Spleen (tissue), 11 donors: Measurements from ENCODE around the gene NCBP3. TPM values are rescaled to one million over a fixed set of nuclear protein-coding genes. Genes with fewer than 3 reads are reported as not detected.
A peak's percentile ranks its signal among the peaks of the same experiment; 100 is the strongest.
"Not testable (repeated sequence)": the region's sequence is repeated elsewhere in the genome, so short reads cannot be mapped to it uniquely, and the experiment has no call there.

Source experiments
- DNase-seq: peaks from one replicate; pipeline ENCODE4 v3.0.0-alpha.2; 2020
- H3K27ac ChIP-seq, 8 donors: fragments of 200-600 bp; sonication (generic) in 7 of 8; 1 replicate in 4 of 8; 2 replicates in 4 of 8; pipeline versions ENCODE4 v1.5.0 to v1.8.0; 2016 to 2021; ENCODE audit warnings: inconsistent platforms in 4 of 8, mild to moderate bottlenecking in 4 of 8, moderate library complexity in 1 of 8
- H3K27me3 ChIP-seq, 7 donors: fragments of 200-600 bp; sonication (generic) in 6 of 7; replicated peaks in 1 of 7; 1 replicate in 4 of 7; 2 replicates in 3 of 7; pipeline versions ENCODE4 v1.5.0 to v1.8.0; 2016 to 2021; ENCODE audit warnings: inconsistent platforms in 3 of 7, mild to moderate bottlenecking in 1 of 7
- H3K36me3 ChIP-seq, 6 donors: fragments of 200-600 bp; sonication (generic) in 5 of 6; 1 replicate in 4 of 6; 2 replicates in 2 of 6; pipeline versions ENCODE4 v1.5.0 to v1.8.0; 2016 to 2021; ENCODE audit warnings: inconsistent platforms in 2 of 6
- H3K4me1 ChIP-seq, 6 donors: fragments of 200-600 bp; sonication (generic) in 5 of 6; 1 replicate in 3 of 6; 2 replicates in 3 of 6; pipeline versions ENCODE4 v1.5.0 to v1.8.0; 2016 to 2021; ENCODE audit warnings: inconsistent platforms in 3 of 6
- H3K4me3 ChIP-seq, 8 donors: fragments of 200-600 bp; sonication (generic) in 7 of 8; 1 replicate in 4 of 8; 2 replicates in 4 of 8; pipeline versions ENCODE4 v1.5.0 to v1.8.0; 2016 to 2021; ENCODE audit warnings: inconsistent platforms in 4 of 8, mild to moderate bottlenecking in 4 of 8, moderate library complexity in 2 of 8
- H3K9me3 ChIP-seq, 8 donors: fragments of 200-600 bp; sonication (generic) in 7 of 8; 1 replicate in 4 of 8; 2 replicates in 4 of 8; pipeline versions ENCODE4 v1.5.0 to v1.8.0; 2016 to 2021; ENCODE audit warnings: inconsistent platforms in 4 of 8
- POLR2A ChIP-seq, 3 donors: fragments of 450-650 bp; IDR thresholded peaks; one replicate each; pipeline ENCODE4 v1.5.1; 2017; ENCODE audit warnings: antibody characterized with exemption in 3 of 3, mild to moderate bottlenecking in 1 of 3
- POLR2AphosphoS5 ChIP-seq, 3 donors: sonication (generic); formaldehyde crosslinking; IDR thresholded peaks; one replicate each; pipeline ENCODE4 v1.5.1; 2017; ENCODE audit warnings: antibody characterized with exemption in 3 of 3
- WGBS, 5 donors: extraction: QIAGEN DNeasy Blood & Tissue Kit in 3 of 5; methylation state at CpG; one replicate each; pipeline versions ENCODE4 v1.1.5 to v1.1.7; 2013 to 2018; 5-methylcytosine and 5-hydroxymethylcytosine counted together
- intact Hi-C: fragments of 100-400 bp; cut with DNase I; formaldehyde crosslinking; loops from one replicate; pipeline ENCODE4 v1.15.0; 2023; ENCODE audit warnings: low total_unique reads
- polyA plus RNA-seq, 3 donors: library from polyadenylated mRNA; stranded (reverse); fragments of 200-250 nt; gene quantifications; one replicate each; pipeline ENCODE4 v1.2.1, GENCODE V29; 2013
- total RNA-seq, 7 donors: library from RNA; depleted of rRNA in 3 of 7; stranded (reverse); fragments of >200 nt in 3 of 7; fragmentation: NEBNext Ultra II Directional in 4 of 7; extraction: Animal tissue kit (Norgen Biotek cat#: 25700) in 4 of 7; gene quantifications; one replicate each; pipeline versions ENCODE4 v1.1.0 to v1.2.1, GENCODE V29; 2016 to 2021
- TF ChIP-seq, protein P1 (sequence below), 11 experiments: fragments of 200-600 bp in 7 of 11; fragments of 450-650 bp in 4 of 11; sonication (generic) in 4 of 11; IDR thresholded peaks in 8 of 11; conservative IDR thresholded peaks in 3 of 11; 1 replicate in 7 of 11; 2 replicates in 4 of 11; pipeline versions ENCODE4 v1.4.0 to v1.8.0; 2016 to 2021; ENCODE audit warnings: antibody characterized with exemption in 11 of 11, inconsistent platforms in 4 of 11, mild to moderate bottlenecking in 1 of 11
- donor health status: healthy with polysubstance abuse.
- donor health status: DM: no; HTN: no; CAD: no; lungs with moderate emphysema.
- donor health status: DM: no; HTN: no; CAD: no.
- donor health status: Bipolar disorder and iron deficiency.
- donor health status: healthy.
- donor health status: DM: no; HTN: no; CAD: no.
- donor health status: DM: yes; HTN: yes; CAD: no.

The NCBP3 gene
- total and polyA plus RNA-seq, 10 donors, result 13.0 to 43.9 (median 32.6) TPM

GRCh38 chr17:3794557-3795389 lies 51.3 kb downstream of the NCBP3 start:
- Histone ChIP-seq H3K9me3 (no peaks in the 10 kb centered on the region), H3K27ac (peak overlapping the region in 4 of 8 donors; percentile 28 to 71 (median 44)), H3K4me1 (peaks cover 4 to 57% (median 20%) of the 10 kb centered on the region in 6 donors), H3K36me3 (no peaks in the 10 kb centered on the region), H3K4me3 (no peak overlapping the region), H3K27me3 (no peaks in the 10 kb centered on the region)
- 77 to 82% (median 78%) methylated on average over 25 to 26 of the region's 26 CpGs for WGBS, 5 donors
- intact Hi-C loops, result no loop called here
- TF ChIP-seq, protein P1, sequence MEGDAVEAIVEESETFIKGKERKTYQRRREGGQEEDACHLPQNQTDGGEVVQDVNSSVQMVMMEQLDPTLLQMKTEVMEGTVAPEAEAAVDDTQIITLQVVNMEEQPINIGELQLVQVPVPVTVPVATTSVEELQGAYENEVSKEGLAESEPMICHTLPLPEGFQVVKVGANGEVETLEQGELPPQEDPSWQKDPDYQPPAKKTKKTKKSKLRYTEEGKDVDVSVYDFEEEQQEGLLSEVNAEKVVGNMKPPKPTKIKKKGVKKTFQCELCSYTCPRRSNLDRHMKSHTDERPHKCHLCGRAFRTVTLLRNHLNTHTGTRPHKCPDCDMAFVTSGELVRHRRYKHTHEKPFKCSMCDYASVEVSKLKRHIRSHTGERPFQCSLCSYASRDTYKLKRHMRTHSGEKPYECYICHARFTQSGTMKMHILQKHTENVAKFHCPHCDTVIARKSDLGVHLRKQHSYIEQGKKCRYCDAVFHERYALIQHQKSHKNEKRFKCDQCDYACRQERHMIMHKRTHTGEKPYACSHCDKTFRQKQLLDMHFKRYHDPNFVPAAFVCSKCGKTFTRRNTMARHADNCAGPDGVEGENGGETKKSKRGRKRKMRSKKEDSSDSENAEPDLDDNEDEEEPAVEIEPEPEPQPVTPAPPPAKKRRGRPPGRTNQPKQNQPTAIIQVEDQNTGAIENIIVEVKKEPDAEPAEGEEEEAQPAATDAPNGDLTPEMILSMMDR (IDR thresholded peaks at IDR 0.05 in 8 of 11, conservative IDR thresholded peaks at IDR 0.05 in 3 of 11), result no peak
- TF ChIP-seq POLR2AphosphoS5 (IDR thresholded peaks at IDR 0.05), result no peak
- TF ChIP-seq POLR2A (IDR thresholded peaks at IDR 0.05), result no peak
- DNase-seq, result no peak

- H3K4me1 ChIP-seq, result peaks cover 4 to 57% (median 15%) of the 10 kb centered on the region in 6 donors
- H3K4me3 ChIP-seq, H3K27me3 ChIP-seq, DNase-seq, intact Hi-C loops, H3K36me3 ChIP-seq, H3K9me3 ChIP-seq, H3K27ac ChIP-seq: not testable (repeated sequence)
- WGBS, 5 donors, result 89 to 95% (median 92%) methylated on average over 9 of the region's 9 CpGs
Measured at GRCh38 chr17:3794152-3794551, 51.9 kb downstream of the NCBP3 start.

GRCh38 chr17:3793258-3793657 lies 52.8 kb downstream of the NCBP3 start:
- H3K4me1 ChIP-seq, result peaks cover under 1 to 54% (median 9%) of the 10 kb centered on the region in 6 donors
- H3K27me3 ChIP-seq, H3K27ac ChIP-seq, H3K9me3 ChIP-seq, DNase-seq, intact Hi-C loops, H3K4me3 ChIP-seq, H3K36me3 ChIP-seq: not testable (repeated sequence)
- WGBS, 5 donors, result 86 to 95% (median 90%) methylated on average over 7 of the region's 7 CpGs

- no peak for DNase-seq
- Histone ChIP-seq H3K27me3 (no peaks in the 10 kb centered on the region), H3K4me1 (peaks cover 0 to 57% (median 13%) of the 10 kb centered on the region in 6 donors), H3K4me3 (no peak overlapping the region), H3K36me3 (no peaks in the 10 kb centered on the region), H3K27ac (no peak overlapping the region), H3K9me3 (no peaks in the 10 kb centered on the region)
- intact Hi-C loops, result no loop called here
- TF ChIP-seq POLR2AphosphoS5 (IDR thresholded peaks at IDR 0.05), result no peak
- no peak for TF ChIP-seq POLR2A (IDR thresholded peaks at IDR 0.05)
- TF ChIP-seq, protein P1 (IDR thresholded peaks at IDR 0.05 in 8 of 11, conservative IDR thresholded peaks at IDR 0.05 in 3 of 11), result no peak
- 82 to 93% (median 91%) methylated on average over 6 of the region's 6 CpGs for WGBS, 5 donors
Measured at GRCh38 chr17:3792481-3792880, 53.6 kb downstream of the NCBP3 start.

DNA sequence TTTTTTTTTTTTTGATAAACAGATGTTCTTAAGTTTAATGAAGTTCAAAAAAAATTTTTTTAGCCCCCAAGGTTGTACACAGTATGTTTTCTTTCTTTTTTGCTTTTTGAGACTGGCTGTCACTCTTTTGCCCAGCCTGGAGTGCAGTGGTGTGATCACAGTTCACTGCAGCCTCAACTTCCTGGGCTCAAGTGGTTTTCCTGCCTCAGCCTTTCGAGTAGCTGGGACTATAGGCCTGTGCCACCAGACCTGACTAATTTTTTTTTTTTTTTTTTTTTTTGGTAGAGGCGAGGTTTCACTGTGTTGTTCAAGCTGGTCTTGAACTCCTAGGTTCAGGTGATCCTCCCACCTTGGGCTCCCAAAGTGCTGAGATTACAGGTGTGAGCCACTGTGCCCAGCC lies 57.8 kb downstream of the NCBP3 start:
- intact Hi-C loops, result no loop called here
- Histone ChIP-seq H3K27me3 (no peaks in the 10 kb centered on the region), H3K4me3 (no peak overlapping the region), H3K36me3 (no peaks in the 10 kb centered on the region), H3K27ac (peak overlapping the region in 1 of 8 donors; percentile 23), H3K4me1 (peaks cover 0 to 37% (median 9%) of the 10 kb centered on the region in 6 donors), H3K9me3 (no peaks in the 10 kb centered on the region)
- DNase-seq, result peak; percentile 66
- no peak for TF ChIP-seq POLR2AphosphoS5 (IDR thresholded peaks at IDR 0.05)
- TF ChIP-seq, protein P1 (IDR thresholded peaks at IDR 0.05 in 8 of 11, conservative IDR thresholded peaks at IDR 0.05 in 3 of 11), result no peak
- TF ChIP-seq POLR2A (IDR thresholded peaks at IDR 0.05), result no peak
- WGBS, 5 donors, result 10 to 44% (median 21%) methylated on average over 2 of the region's 2 CpGs

- H3K9me3 ChIP-seq, H3K4me3 ChIP-seq, intact Hi-C loops, H3K27ac ChIP-seq, H3K36me3 ChIP-seq, H3K27me3 ChIP-seq, DNase-seq: not testable (repeated sequence)
- H3K4me1 ChIP-seq, result peaks cover 0 to 27% (median 9%) of the 10 kb centered on the region in 6 donors
- WGBS, 5 donors, result 71 to 79% (median 76%) methylated on average over 5 of the region's 5 CpGs
Measured at GRCh38 chr17:3785323-3785722, 60.7 kb downstream of the NCBP3 start.
